ENCODE measurements around the gene HOMER3. TPM values are rescaled to one million over a fixed set of nuclear protein-coding genes. Genes with fewer than 3 reads are reported as not detected.

The HOMER3 gene
- total RNA-seq, 1 donor from 2014 or later = 222 TPM

DNA sequence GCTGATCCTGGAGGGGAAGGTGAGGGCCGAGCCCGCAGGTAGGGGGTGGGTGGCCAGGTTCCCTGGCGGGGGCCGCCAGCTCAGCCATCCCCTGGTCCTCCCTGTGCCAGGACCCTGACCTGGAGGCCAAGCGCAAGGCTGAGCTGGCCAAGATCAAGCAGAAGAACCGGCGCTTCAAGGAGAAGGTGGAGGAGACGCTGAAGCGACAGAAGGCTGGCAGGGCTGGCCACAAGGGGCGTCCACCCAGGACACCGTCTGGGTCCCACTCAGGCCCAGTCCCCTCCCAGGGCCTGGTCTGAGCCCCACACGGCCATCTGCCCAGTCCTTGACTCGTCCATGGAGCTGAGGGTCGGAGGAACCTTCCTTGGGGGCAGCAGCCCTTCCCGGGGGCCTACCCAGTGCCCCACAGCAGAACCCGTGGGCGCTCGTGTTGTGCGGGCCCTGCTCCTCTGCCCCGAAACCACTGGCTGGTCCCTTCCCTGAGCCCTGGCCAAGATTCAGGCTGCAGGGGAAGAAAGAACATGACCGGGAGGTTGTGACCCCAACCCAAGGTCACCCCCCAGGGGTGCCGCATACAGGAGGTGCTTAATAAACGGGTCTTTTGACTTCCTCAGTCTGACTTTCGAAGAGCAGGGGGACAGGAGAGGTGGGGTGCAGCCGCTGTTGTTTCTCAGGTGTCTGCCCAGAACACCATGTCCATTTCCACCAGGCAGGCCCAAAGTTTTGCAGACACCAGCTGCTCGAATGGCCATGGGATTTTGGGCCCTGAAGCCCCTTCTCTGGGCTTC, 12.8 kb downstream of the HOMER3 start:
- TF ChIP-seq, protein P1, sequence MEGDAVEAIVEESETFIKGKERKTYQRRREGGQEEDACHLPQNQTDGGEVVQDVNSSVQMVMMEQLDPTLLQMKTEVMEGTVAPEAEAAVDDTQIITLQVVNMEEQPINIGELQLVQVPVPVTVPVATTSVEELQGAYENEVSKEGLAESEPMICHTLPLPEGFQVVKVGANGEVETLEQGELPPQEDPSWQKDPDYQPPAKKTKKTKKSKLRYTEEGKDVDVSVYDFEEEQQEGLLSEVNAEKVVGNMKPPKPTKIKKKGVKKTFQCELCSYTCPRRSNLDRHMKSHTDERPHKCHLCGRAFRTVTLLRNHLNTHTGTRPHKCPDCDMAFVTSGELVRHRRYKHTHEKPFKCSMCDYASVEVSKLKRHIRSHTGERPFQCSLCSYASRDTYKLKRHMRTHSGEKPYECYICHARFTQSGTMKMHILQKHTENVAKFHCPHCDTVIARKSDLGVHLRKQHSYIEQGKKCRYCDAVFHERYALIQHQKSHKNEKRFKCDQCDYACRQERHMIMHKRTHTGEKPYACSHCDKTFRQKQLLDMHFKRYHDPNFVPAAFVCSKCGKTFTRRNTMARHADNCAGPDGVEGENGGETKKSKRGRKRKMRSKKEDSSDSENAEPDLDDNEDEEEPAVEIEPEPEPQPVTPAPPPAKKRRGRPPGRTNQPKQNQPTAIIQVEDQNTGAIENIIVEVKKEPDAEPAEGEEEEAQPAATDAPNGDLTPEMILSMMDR (IDR thresholded peaks at IDR 0.05; ENCODE audit: unreplicated experiment) = no peak
- Mint-ChIP-seq H3K4me3 (ENCODE audit: unreplicated experiment) (no peak overlapping the region), H3K4me1 (ENCODE audit: unreplicated experiment) (peaks cover 3% of the 10 kb centered on the region), H3K9me3 (ENCODE audit: unreplicated experiment) (no peaks in the 10 kb centered on the region), H3K36me3 (ENCODE audit: low read depth, unreplicated experiment) (peaks cover 36% of the 10 kb centered on the region), H3K27me3 (ENCODE audit: unreplicated experiment) (peaks cover 27% of the 10 kb centered on the region), H3K27ac (ENCODE audit: unreplicated experiment) (no peak overlapping the region)
- DNase-seq (ENCODE audit: low spot score) = no peak

DNA sequence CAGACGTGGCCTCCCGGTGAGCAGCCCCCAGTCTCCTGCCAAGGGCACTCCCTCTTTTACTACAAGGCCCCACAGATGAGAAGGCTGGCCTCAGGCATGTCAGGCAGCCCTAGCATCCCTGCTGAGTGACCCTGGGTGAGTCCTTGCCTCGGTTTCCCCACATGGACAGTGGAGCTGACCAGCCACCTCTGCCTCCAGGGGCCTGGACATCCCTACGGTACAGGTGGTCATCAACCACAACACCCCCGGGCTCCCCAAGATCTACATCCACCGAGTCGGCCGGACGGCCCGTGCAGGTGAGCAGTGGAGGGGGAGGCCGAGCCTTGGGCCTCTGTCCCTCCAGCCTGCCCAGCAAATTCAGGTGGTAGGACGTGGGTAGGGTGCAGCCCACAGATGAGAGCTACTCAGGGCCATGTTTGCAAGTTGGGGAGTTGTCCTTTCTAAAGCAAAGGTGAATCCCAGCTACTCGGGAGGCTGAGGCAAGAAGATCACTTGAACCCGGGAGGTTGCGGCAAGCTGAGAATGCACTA, 16.3 kb downstream of the HOMER3 start:
- Mint-ChIP-seq H3K27ac (ENCODE audit: unreplicated experiment) (no peak overlapping the region), H3K27me3 (ENCODE audit: unreplicated experiment) (peaks cover 45% of the 10 kb centered on the region), H3K4me1 (ENCODE audit: unreplicated experiment) (peaks cover 15% of the 10 kb centered on the region), H3K9me3 (ENCODE audit: unreplicated experiment) (no peaks in the 10 kb centered on the region), H3K4me3 (ENCODE audit: unreplicated experiment) (peak overlapping the region; percentile 83), H3K36me3 (ENCODE audit: low read depth, unreplicated experiment) (peaks cover 37% of the 10 kb centered on the region)
- DNase-seq (ENCODE audit: low spot score) = no peak
- TF ChIP-seq, protein P1 (IDR thresholded peaks at IDR 0.05; ENCODE audit: unreplicated experiment) = no peak

DNA sequence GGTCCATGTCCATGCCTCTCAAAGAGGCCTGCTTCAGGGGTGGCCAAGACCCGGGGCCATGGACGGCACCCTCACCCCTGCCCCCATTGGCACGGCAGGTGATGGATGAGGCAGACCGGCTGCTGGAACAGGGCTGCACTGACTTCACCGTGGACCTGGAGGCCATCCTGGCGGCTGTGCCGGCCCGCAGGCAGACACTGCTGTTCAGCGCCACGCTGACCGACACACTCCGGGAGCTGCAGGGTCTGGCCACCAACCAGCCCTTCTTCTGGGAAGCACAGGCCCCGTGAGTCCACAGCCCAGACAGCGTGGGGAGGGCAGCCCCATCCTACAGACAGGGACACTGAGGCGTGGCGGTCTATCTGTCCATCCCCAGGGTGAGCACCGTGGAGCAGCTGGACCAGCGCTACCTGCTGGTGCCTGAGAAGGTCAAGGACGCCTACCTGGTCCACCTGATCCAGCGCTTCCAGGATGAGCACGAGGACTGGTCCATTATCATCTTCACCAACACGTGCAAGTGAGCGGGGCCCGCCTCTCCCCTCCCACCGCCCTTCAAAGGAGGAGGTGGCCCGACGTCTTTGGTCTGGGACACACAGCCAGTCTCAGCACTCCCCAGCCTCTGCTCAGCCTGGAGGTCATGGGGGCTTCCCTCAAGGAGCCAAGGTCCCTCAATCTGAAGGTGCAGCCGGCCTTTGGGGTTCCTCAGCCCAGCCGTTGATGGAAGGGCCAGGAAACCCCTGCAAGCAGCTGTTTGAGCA, 18.6 kb downstream of the HOMER3 start:
- TF ChIP-seq, protein P1 (IDR thresholded peaks at IDR 0.05; ENCODE audit: unreplicated experiment) = no peak
- Mint-ChIP-seq H3K4me3 (ENCODE audit: unreplicated experiment) (peak overlapping the region; percentile 48), H3K9me3 (ENCODE audit: unreplicated experiment) (no peaks in the 10 kb centered on the region), H3K36me3 (ENCODE audit: low read depth, unreplicated experiment) (peaks cover 39% of the 10 kb centered on the region), H3K27ac (ENCODE audit: unreplicated experiment) (no peak overlapping the region), H3K4me1 (ENCODE audit: unreplicated experiment) (peaks cover 27% of the 10 kb centered on the region), H3K27me3 (ENCODE audit: unreplicated experiment) (peaks cover 39% of the 10 kb centered on the region)
- DNase-seq (ENCODE audit: low spot score) = no peak

DNA sequence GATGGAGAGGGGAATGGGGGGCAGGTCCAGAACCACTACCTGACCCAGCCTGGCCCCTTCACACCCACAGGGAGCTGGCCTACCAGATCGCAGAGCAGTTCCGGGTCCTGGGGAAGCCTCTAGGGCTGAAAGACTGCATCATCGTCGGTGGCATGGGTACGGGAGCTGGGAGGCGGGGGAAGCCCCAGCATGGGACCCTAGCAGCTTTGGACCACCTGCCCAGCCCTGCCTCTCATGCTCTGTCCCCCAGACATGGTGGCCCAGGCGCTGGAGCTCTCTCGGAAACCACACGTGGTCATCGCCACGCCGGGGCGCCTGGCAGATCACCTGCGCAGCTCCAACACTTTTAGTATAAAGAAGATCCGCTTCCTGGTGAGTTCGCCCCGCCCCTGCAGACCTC, 19.4 kb downstream of the HOMER3 start:
- Mint-ChIP-seq H3K27ac (ENCODE audit: unreplicated experiment) (no peak overlapping the region), H3K9me3 (ENCODE audit: unreplicated experiment) (no peaks in the 10 kb centered on the region), H3K36me3 (ENCODE audit: low read depth, unreplicated experiment) (peaks cover 38% of the 10 kb centered on the region), H3K4me1 (ENCODE audit: unreplicated experiment) (peaks cover 27% of the 10 kb centered on the region), H3K27me3 (ENCODE audit: unreplicated experiment) (peaks cover 36% of the 10 kb centered on the region), H3K4me3 (ENCODE audit: unreplicated experiment) (peak overlapping the region; percentile 85)
- DNase-seq (ENCODE audit: low spot score) = no peak
- TF ChIP-seq, protein P1 (IDR thresholded peaks at IDR 0.05; ENCODE audit: unreplicated experiment) = no peak

All from endothelial cell (in vitro differentiated cells).